Fibroblast of skin of abdomen (primary cell): Measurements from ENCODE around the gene ABCG1.

ENCODE experiments used
- DNase-seq: peaks from one replicate; pipeline ENCODE4 v3.0.0-alpha.2; 2013

Gene ABCG1

GRCh38 chr21:42191696-42192595, 27.0 kb upstream of the ABCG1 start:
- peak; percentile 8 for DNase-seq

DNA sequence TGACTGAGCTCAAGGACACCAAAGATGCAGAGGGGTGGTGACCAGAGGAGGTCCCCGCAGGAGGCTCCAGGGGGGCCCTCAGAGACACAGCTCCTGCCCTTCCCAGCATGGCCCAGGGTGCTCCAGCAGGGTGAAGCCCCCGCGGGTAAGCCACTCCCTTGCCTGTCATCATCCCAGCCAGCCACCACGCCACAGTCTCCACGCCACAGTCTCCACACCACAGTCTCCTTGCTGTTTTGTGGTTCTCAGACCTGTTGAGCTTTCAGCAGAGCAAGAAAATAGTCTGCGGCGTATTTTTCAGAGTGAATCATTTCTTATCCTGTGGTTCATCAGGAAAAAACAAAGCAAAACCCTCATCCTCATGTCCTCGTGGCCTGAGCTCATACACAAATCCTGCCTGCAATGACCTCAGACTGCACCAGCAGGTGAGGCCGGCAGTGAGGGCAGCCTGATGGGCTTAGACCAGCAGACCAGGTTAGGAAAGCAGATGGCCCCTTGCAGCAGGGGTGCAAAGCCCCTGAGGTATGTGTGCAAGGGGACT, 25.7 kb upstream of the ABCG1 start:
- no peak for DNase-seq

GRCh38 chr21:42193721-42194120, 25.2 kb upstream of the ABCG1 start:
- DNase-seq, result no peak

DNA sequence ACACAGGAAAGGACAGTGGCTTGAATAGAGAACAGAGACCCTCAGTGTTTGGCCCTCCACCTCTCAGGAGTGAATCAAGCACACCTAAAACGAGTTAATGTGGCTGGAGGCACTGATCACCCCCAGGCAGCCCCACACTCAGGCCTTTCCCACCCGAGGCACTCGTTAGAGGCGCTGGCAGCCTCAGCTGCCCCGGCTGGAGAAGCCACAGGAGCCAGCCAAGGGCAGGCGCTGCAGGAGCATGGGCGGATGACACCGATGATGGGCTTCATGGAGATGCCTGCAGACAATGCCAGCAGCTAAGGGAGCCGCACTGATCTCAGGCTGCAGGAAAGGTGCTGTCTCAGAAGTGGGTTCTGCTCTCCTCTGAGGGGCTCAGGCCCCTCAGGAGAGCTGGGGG, 24.1 kb upstream of the ABCG1 start:
- DNase-seq, result no peak

GRCh38 chr21:42195378-42196031, 23.4 kb upstream of the ABCG1 start:
- peak; percentile 46 for DNase-seq

DNA sequence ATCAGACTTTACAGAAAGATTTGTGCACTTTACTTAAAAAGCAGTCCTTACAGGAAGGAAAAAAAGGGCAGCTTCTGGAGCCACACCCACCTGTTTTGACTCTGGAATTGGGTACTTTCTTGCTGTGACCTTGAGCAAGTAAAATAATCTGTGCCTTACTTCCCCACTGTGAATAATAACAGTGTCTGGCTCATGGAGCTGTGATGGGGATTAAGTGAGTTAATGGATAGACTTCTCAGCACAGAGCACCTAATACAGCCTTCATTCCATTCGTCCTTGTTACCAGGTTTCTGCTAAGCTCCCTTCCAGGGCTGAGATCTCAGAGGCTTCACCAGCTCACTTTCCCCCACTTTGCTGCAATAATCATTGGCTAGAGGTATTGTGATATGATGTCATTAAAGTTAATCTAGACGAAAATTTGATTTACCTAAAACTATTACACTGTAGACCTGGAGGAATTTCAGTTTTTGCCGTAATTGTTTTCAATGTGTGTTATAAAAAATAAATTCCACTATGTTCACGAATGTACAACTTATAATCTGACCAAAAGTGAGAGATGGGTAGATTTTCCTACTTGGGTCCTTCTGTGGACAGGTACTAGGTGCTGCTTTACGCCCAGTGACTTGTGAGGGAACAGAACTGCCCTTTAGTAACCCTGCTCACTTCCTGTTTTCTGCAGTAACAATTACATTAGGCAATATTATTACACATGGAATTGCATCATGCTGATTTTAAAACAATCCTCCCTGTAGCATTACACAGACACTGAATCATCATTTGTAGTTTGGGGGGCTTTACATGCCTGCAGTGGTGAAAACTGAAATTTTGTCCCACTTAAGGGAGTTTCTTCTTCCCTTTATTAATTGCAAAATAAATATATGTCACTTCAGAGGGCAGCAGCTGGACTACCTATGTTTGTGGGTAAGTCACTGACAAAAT, 19.7 kb upstream of the ABCG1 start:
- DNase-seq, result peak; percentile 77

DNA sequence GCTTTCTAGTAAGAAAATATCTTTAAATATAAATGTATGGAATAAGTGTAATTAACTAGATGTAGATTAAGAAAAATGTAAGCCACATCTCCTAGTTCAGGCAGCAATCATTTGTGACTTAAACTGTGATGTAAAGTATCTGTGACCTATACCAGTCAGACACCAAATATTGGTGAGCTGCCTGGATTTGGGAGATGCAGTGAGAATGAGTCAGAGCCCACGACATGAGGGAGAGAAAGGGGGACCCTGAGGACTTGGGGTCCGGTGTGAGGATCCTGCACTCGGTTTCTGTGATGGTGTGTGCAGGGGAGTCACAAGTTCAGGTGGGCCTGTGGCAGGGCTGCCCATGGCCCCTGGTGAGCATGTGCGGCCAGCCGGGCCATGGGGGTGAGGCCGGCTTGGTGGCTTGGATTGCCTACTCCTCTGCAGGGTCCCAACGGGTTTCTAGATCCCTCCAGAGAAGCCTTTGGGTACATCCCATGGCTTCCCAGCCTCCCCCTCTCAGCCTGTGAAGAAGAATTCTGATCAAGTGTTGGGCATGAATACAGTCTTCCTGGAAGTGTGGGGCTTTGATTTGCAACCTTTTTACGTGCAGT, 19.0 kb upstream of the ABCG1 start:
- peak; percentile 44 for DNase-seq

DNA sequence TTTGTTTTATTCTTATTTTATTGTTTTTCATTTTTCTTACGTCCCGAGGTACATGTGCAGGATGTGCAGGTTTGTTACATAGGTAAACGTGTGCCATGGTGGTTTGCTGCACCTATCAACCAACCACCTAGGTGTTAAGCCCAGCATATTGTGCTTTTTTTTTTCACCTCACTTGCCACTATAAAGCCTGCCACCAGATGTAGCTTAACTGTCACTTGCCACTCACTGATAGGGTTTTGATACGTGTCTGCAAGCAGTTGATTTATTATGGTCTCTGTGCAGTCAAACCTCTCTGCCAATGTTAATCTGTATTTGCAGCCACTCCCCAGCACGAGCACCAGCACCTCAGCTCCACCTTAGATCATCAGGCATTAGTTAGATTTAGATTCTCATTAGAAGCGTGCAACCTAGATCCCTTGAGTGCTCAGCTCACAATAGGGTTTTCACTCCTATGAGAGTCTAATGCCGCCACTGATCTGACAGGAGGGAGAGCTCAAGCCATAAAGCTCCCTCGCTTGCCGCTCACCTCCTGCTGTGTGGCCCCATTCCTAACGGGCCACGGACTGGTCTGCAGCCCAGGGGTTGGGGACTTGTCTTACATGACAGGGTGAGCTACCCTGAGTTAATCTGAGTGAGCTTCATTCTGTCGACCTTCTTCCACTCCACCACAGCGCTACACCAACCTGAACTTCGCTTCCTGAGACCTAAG, 17.9 kb upstream of the ABCG1 start:
- no peak for DNase-seq

DNA sequence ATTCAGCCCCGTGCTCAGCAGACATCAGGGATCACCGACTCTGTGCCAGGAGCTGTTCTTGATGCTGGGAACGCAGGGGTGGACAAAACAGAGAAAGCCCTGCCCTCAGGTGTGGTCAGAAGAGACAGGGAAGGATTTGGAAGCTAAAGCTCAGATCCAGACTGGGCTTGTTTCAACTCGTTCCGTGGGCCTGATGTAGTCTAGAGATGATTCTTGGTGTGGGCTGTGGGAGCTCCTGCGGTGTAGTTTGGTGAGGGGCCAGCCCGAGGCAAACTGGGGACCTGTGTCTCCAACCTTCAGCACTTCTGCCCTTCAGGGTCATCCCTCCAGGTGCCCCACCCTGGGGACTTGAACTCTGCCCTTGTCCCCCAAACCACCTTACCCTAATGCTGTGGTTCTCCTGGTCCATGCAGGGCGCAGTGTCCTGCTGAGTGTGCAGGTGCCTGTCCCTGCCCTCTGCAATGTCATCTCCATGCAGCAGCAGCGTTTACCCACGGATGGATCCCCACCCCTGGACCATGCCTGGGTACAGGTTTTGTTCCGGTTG, 17.3 kb upstream of the ABCG1 start:
- no peak for DNase-seq

DNA sequence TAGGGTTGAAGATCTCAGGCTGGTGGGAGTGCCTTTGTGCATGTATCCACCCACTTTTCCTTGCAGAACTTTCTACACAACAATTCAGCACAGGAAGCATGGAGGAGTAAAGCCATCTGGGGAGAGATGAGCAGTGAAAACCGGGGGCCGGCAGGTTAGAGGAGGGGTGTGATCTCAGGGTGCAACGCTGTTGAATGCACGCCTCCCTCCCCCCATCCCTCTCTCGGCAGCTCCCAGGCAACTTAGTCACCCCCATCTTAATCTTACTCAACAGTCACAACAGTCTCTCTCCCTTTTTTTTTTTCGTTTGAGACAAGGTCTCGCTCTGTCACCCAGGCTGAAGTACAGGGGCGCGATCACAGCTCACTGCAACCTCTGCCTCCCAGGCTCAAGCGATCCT, 16.6 kb upstream of the ABCG1 start:
- no peak for DNase-seq

- no peak for DNase-seq
These were observed 15.6 kb upstream of the ABCG1 start for GRCh38 chr21:42203321-42203720.

DNA sequence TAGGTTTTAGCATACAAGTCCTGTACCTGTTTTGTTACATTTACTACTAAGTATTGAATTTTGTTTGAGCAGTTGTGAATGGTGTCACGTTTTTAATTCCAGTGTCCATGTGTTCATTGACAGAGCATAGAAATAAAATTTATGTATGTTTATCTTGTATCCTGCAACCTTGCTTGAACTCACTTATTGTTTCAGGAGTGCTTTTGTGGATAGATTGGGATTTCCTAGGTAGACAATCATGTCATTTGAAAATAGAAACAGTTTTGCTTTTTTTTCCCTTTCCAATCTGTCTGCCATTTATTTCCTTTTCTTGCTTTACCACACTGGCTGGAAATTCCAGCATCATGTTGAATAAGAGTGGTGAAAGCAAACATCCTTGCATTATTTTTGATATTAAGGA, 15.0 kb upstream of the ABCG1 start:
- DNase-seq, result no peak

DNA sequence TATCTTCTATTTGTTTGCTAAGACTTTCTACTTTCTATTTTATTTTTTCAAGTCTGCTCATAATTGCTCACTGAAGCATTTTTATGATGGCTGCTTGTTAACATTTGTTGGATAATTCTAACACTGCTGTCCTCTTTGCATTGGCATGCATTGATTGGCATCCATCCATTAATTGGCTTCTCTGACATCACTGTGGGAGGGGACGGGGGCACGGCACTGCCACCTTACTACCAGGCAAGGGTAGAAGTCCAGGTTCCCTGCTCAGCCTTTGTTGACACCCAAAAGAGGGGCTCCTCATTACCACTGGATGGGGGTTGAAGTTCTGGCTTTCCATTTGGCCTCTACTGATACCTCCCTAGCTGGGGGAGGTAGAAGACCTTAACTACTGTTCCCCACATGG, 11.5 kb upstream of the ABCG1 start:
- DNase-seq, result no peak

DNA sequence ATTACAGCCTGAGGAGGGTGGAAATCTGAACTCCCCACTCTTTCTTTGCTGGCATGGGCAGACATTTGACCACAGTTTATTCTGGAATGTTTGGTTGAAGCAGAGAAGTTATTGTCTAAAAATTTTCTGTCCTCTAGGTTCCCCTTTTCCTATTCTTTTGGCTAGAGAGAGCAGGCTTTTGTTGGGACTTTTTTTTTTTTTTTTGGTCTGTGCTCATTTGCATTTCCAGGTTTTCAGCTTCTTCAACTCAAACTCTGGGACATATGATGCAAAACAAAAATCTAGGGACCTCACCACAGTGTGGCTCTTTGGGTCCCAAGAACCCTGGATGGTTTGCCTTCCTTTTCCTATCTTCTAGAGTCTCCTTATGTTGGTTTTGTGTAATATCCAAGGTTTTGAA, 10.9 kb upstream of the ABCG1 start:
- DNase-seq, result no peak

GRCh38 chr21:42208801-42209490, 10.0 kb upstream of the ABCG1 start:
- DNase-seq, result no peak

- DNase-seq, result no peak
These were observed 9.0 kb upstream of the ABCG1 start for GRCh38 chr21:42209801-42210479.

DNA sequence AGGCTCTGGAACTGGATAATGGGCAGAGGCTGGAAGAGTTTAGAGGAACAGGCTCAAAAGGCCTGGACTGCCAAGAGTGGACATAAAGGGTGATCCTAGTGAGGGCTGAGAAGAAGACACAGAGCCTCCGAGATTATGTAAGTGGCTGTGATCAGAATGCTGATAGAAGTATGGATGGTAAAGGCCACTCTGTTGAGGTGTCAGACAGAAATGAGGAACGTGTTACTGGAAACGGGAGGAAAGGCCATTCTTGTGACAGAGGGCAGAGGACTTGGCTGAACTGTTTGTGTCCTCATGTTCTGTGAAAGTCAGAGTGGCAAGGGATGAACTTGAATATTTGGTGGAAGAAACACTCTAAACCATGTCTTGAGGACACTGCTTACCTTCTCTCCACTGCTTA, 6.7 kb upstream of the ABCG1 start:
- no peak for DNase-seq

- no peak for DNase-seq
These were observed 5.7 kb upstream of the ABCG1 start for GRCh38 chr21:42213082-42213774.

DNA sequence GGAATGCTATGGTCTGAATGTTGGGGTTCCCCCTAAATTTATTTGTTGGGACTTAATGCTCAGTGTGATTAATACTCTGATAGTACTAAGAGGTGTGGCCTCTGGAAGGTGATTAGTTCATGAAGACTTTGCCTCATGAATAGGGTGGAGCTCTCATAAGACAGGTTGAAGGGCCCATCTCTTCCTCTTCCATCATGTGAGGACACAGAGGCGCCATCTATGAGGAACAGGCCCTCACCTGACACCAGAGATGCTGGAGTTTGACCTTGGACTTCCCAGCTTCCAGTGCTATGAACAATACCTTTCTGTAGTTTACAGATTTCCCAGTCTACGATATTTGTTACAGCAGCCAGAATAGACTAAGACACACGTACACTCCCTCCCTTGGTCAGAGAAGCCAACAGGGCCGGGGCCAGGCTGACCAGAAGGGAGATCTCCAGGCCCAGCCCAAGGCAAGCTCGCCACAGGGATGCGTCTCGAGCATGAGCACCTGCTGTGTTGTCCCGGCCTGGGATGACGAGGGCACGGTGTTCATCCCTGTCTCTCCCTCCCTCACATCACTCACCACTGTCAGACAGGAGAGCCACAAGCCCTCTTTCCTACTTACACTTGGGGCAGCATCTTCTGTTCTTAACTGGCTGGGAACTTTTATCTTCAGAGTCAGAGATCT, 4.7 kb upstream of the ABCG1 start:
- no peak for DNase-seq
